ENCODE measurements around the gene ANKRD26. TPM values are rescaled to one million over a fixed set of nuclear protein-coding genes. Genes with fewer than 3 reads are reported as not detected.
A peak's percentile ranks its signal among the peaks of the same experiment; 100 is the strongest.

Gene ANKRD26
- total and polyA plus RNA-seq, 9 of the 15 experiments (the other 6 are each of a cell fraction or from before 2014, with no cell fraction given), result 2.3 to 12.3 (median 4.9) TPM

DNA sequence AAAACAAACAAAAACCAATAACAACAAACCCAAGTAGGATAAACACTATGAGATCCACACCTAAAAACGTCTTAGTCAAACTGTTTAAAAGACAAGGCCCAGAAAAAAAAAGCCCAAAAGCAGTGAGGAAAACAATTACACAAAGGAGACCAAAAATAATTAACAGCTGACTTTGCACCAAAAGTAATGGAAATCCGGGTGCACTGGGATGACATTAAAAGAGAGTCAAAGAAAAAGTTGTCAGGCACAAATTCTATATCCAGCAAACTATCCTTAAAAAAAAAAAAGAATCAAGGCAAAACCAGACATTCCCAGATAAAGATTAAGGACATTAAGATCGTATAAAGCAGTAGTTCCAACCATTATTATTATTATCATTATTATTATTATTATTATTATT lies 7.9 kb upstream of the ANKRD26 start:
- in situ Hi-C loops (cut with MboI), result no loop called here
- Histone ChIP-seq H3K79me2 (ENCODE audit: control insufficient read depth, insufficient read depth, low read length) (no peaks in the 10 kb centered on the region), H3K4me3 (no peak overlapping the region), H3K27me3 (ENCODE audit: control insufficient read depth in 2 of 2, insufficient read depth in 2 of 2, low read length in 2 of 2) (no peaks in the 10 kb centered on the region), H2AFZ (ENCODE audit: low read depth, low read length) (no peak overlapping the region), H3K27ac (ENCODE audit: extremely low read depth, low read depth, low read length) (no peak overlapping the region), H3K36me3 (ENCODE audit: control insufficient read depth, insufficient read depth, low read length) (peaks cover 33% of the 10 kb centered on the region), H3K9ac (ENCODE audit: insufficient read depth in 1 of 2, low read depth in 2 of 2, low read length in 2 of 2) (no peak overlapping the region), H3K9me1 (ENCODE audit: control insufficient read depth, insufficient read depth, low read length) (no peaks in the 10 kb centered on the region), H3K9me3 (replicated peaks; ENCODE audit: control insufficient read depth, insufficient read depth, low read depth, low read length) (no peaks in the 10 kb centered on the region), H3K4me2 (ENCODE audit: insufficient read depth, low read length) (no peak overlapping the region), H4K20me1 (replicated peaks; ENCODE audit: control insufficient read depth, insufficient read depth, low read length) (no peaks in the 10 kb centered on the region), H3K4me1 (replicated peaks in 1 of 2; ENCODE audit: control insufficient read depth in 2 of 2, insufficient read depth in 2 of 2, low read length in 2 of 2) (no peaks in the 10 kb centered on the region)
- DNase-seq (ENCODE audit: extremely low read depth in 1 of 4, low spot score in 3 of 4) (no peak), ATAC-seq (no peak), FAIRE-seq (no peak)
- intact Hi-C loops (cut with micrococcal nuclease), result no loop called here
- BruUV-seq (replicated peaks), result no TSS peak
- ChIA-PET POLR2A (interaction anchor here (0.9 to 1.6 kb wide), 2 partner anchors 9 to 19 kb away, joined by 3 to 4 read pairs; no protein-coding TSS in a partner anchor), CTCF (ENCODE audit: low intra/inter-chr PET ratio) (no interaction called here)
- whole genome bisulfite sequencing (ENCODE audit: insufficient coverage, low coverage, missing lambda C conversion rate), result 81% methylated on average over 3 of the region's 3 CpGs
- TF ChIP-seq CBX3 (IDR thresholded peaks at IDR 0.05; ENCODE audit: borderline replicate concordance in 1 of 2, low read length in 2 of 2), result peak in 1 of 2 experiments; percentile 67; a peak in 1 of 3 replicates
- TF ChIP-seq, protein P1, sequence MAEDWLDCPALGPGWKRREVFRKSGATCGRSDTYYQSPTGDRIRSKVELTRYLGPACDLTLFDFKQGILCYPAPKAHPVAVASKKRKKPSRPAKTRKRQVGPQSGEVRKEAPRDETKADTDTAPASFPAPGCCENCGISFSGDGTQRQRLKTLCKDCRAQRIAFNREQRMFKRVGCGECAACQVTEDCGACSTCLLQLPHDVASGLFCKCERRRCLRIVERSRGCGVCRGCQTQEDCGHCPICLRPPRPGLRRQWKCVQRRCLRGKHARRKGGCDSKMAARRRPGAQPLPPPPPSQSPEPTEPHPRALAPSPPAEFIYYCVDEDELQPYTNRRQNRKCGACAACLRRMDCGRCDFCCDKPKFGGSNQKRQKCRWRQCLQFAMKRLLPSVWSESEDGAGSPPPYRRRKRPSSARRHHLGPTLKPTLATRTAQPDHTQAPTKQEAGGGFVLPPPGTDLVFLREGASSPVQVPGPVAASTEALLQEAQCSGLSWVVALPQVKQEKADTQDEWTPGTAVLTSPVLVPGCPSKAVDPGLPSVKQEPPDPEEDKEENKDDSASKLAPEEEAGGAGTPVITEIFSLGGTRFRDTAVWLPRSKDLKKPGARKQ (CRISPR knock-in tag; IDR thresholded peaks at IDR 0.05), result no peak
- TF ChIP-seq SMC3 (conservative IDR thresholded peaks at IDR 0.05; ENCODE audit: insufficient read depth, low read depth, low read length), result no peak

DNA sequence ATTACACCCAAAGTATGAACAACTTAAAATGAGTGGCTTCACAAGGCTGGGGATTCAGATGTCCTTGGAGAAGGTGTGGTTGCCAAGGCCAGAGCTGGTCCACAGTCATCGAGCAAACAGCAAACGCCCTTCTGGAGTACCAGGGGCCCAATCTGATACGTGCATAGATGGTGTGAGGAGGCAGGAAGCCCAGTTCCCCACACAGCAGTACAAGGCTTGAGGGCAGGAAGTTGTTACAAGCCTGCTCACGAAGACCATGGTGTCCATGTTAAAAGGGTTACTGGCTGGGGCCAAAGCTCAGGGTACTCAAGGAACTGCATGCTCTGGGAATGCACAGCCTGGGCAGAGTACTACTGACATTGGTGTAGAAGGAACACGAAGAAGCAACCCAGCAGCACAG lies 4.6 kb upstream of the ANKRD26 start:
- 58% methylated on average over 5 of the region's 5 CpGs for WGBS (ENCODE audit: insufficient coverage, low coverage, missing lambda C conversion rate)
- Histone ChIP-seq H3K4me3 (no peak overlapping the region), H4K20me1 (replicated peaks; ENCODE audit: control insufficient read depth, insufficient read depth, low read length) (no peaks in the 10 kb centered on the region), H3K36me3 (ENCODE audit: control insufficient read depth, insufficient read depth, low read length) (peaks cover 5% of the 10 kb centered on the region; the same call in 1 of the 3 replicates), H2AFZ (ENCODE audit: low read depth, low read length) (no peak overlapping the region), H3K9ac (ENCODE audit: insufficient read depth in 1 of 2, low read depth in 2 of 2, low read length in 2 of 2) (no peak overlapping the region), H3K4me1 (replicated peaks in 1 of 2; ENCODE audit: control insufficient read depth in 2 of 2, insufficient read depth in 2 of 2, low read length in 2 of 2) (peaks cover 0 to 2% of the 10 kb centered on the region in 2 experiments; a peak in 2 of 5 replicates), H3K4me2 (ENCODE audit: insufficient read depth, low read length) (no peak overlapping the region), H3K27me3 (ENCODE audit: control insufficient read depth in 2 of 2, insufficient read depth in 2 of 2, low read length in 2 of 2) (no peaks in the 10 kb centered on the region), H3K9me1 (ENCODE audit: control insufficient read depth, insufficient read depth, low read length) (no peaks in the 10 kb centered on the region), H3K27ac (ENCODE audit: extremely low read depth, low read depth, low read length) (no peak overlapping the region), H3K79me2 (ENCODE audit: control insufficient read depth, insufficient read depth, low read length) (no peaks in the 10 kb centered on the region), H3K9me3 (replicated peaks; ENCODE audit: control insufficient read depth, insufficient read depth, low read depth, low read length) (no peaks in the 10 kb centered on the region)
- POLR2A ChIA-PET, result interaction anchor here (1.4 kb wide), 1 partner anchor 15 kb away, joined by 4 read pairs; no protein-coding TSS in a partner anchor
- FAIRE-seq (no peak), DNase-seq (ENCODE audit: extremely low read depth in 1 of 4, low spot score in 3 of 4) (no peak), ATAC-seq (no peak)
- BruUV-seq (replicated peaks), result no TSS peak
- CTCF ChIA-PET (ENCODE audit: low intra/inter-chr PET ratio), result no interaction called here
- intact Hi-C loops (cut with micrococcal nuclease) (no loop called here), in situ Hi-C loops (cut with MboI) (no loop called here)
- TF ChIP-seq HSF4 (CRISPR knock-in tag; IDR thresholded peaks at IDR 0.05; ENCODE audit: borderline replicate concordance) (no peak), SAFB (IDR thresholded peaks at IDR 0.05; ENCODE audit: borderline replicate concordance, low read depth, low read length) (no peak)
- TF ChIP-seq, protein P2, sequence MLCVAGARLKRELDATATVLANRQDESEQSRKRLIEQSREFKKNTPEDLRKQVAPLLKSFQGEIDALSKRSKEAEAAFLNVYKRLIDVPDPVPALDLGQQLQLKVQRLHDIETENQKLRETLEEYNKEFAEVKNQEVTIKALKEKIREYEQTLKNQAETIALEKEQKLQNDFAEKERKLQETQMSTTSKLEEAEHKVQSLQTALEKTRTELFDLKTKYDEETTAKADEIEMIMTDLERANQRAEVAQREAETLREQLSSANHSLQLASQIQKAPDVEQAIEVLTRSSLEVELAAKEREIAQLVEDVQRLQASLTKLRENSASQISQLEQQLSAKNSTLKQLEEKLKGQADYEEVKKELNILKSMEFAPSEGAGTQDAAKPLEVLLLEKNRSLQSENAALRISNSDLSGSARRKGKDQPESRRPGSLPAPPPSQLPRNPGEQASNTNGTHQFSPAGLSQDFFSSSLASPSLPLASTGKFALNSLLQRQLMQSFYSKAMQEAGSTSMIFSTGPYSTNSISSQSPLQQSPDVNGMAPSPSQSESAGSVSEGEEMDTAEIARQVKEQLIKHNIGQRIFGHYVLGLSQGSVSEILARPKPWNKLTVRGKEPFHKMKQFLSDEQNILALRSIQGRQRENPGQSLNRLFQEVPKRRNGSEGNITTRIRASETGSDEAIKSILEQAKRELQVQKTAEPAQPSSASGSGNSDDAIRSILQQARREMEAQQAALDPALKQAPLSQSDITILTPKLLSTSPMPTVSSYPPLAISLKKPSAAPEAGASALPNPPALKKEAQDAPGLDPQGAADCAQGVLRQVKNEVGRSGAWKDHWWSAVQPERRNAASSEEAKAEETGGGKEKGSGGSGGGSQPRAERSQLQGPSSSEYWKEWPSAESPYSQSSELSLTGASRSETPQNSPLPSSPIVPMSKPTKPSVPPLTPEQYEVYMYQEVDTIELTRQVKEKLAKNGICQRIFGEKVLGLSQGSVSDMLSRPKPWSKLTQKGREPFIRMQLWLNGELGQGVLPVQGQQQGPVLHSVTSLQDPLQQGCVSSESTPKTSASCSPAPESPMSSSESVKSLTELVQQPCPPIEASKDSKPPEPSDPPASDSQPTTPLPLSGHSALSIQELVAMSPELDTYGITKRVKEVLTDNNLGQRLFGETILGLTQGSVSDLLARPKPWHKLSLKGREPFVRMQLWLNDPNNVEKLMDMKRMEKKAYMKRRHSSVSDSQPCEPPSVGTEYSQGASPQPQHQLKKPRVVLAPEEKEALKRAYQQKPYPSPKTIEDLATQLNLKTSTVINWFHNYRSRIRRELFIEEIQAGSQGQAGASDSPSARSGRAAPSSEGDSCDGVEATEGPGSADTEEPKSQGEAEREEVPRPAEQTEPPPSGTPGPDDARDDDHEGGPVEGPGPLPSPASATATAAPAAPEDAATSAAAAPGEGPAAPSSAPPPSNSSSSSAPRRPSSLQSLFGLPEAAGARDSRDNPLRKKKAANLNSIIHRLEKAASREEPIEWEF (CRISPR knock-in tag; IDR thresholded peaks at IDR 0.05), result no peak

Data from K562 (cell line).